Measurements from ENCODE around the gene ANKS1A.
A peak's percentile ranks its signal among the peaks of the same experiment; 100 is the strongest.

The ANKS1A gene

DNA sequence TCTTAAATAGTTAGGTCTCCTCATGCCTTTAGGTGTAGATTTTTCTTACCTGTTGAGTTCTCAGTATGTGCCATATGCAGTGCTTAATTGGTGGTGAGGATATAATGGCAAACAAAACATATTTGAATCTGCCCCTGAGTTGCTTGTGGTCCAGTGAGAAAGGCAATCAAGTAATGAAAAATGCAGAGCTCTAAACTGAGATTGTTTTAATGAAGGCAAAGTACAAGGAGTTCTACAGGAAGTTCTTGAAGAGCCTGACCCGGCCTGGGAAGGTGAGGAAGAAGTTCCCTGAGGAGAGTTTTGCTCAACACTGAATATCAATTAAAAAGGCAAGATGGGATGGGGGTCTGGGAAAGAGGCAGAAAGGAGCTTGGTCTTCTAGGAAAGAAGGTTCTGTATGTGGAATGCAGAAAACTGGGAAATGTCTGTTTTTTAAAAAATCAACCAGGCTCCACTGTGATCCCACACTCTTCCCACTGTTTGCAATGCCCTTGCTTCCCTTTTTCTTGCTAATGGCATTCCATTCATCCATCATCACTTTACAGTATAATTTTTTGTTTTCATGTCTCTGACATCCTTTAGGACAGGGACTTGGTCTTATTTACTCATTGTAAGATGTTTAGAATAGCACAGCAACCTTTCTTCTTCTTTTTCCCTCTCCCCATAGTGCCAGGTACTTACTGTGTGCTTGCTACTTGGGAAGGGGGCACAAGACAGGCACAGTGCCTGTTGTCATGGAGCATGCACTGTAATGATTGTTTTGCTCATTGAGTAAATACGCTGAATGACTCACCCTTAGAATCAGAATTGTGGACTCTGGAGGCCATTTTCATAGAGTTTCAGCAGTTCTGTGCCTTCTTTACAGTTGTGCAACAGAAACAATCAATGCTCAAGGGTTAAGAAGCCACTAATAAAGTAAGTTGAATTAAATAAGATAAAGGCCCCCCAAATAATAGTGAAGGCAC lies 64.3 kb downstream of the ANKS1A start (continued):
- TF ChIP-seq, protein P1, sequence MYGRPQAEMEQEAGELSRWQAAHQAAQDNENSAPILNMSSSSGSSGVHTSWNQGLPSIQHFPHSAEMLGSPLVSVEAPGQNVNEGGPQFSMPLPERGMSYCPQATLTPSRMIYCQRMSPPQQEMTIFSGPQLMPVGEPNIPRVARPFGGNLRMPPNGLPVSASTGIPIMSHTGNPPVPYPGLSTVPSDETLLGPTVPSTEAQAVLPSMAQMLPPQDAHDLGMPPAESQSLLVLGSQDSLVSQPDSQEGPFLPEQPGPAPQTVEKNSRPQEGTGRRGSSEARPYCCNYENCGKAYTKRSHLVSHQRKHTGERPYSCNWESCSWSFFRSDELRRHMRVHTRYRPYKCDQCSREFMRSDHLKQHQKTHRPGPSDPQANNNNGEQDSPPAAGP (tag by site-specific recombination; IDR thresholded peaks at IDR 0.05), result no peak
- TF ChIP-seq ZNF132 (tag by site-specific recombination; IDR thresholded peaks at IDR 0.05; ENCODE audit: borderline replicate concordance), result no peak
- no peak for TF ChIP-seq ZFP3 (tag by site-specific recombination; IDR thresholded peaks at IDR 0.05; ENCODE audit: low read depth)
- no peak for TF ChIP-seq ZNF169 (tag by site-specific recombination; IDR thresholded peaks at IDR 0.05)
- TF ChIP-seq ZNF324 (tag by site-specific recombination; IDR thresholded peaks at IDR 0.05), result no peak
- no peak for TF ChIP-seq MZF1 (tag by site-specific recombination; IDR thresholded peaks at IDR 0.05; ENCODE audit: borderline replicate concordance)
- TF ChIP-seq, protein P2, sequence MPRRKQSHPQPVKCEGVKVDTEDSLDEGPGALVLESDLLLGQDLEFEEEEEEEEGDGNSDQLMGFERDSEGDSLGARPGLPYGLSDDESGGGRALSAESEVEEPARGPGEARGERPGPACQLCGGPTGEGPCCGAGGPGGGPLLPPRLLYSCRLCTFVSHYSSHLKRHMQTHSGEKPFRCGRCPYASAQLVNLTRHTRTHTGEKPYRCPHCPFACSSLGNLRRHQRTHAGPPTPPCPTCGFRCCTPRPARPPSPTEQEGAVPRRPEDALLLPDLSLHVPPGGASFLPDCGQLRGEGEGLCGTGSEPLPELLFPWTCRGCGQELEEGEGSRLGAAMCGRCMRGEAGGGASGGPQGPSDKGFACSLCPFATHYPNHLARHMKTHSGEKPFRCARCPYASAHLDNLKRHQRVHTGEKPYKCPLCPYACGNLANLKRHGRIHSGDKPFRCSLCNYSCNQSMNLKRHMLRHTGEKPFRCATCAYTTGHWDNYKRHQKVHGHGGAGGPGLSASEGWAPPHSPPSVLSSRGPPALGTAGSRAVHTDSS (tag by site-specific recombination; IDR thresholded peaks at IDR 0.05), result no peak
- TF ChIP-seq ZNF629 (tag by site-specific recombination; IDR thresholded peaks at IDR 0.05), result peak; percentile 69
- no peak for TF ChIP-seq SALL2 (tag by site-specific recombination; IDR thresholded peaks at IDR 0.05; ENCODE audit: borderline replicate concordance)
- TF ChIP-seq, protein P3, sequence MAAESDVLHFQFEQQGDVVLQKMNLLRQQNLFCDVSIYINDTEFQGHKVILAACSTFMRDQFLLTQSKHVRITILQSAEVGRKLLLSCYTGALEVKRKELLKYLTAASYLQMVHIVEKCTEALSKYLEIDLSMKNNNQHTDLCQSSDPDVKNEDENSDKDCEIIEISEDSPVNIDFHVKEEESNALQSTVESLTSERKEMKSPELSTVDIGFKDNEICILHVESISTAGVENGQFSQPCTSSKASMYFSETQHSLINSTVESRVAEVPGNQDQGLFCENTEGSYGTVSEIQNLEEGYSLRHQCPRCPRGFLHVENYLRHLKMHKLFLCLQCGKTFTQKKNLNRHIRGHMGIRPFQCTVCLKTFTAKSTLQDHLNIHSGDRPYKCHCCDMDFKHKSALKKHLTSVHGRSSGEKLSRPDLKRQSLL (tag by site-specific recombination; IDR thresholded peaks at IDR 0.05), result no peak
- TF ChIP-seq ZBTB8A (tag by site-specific recombination; IDR thresholded peaks at IDR 0.05), result no peak
- TF ChIP-seq, protein P4, sequence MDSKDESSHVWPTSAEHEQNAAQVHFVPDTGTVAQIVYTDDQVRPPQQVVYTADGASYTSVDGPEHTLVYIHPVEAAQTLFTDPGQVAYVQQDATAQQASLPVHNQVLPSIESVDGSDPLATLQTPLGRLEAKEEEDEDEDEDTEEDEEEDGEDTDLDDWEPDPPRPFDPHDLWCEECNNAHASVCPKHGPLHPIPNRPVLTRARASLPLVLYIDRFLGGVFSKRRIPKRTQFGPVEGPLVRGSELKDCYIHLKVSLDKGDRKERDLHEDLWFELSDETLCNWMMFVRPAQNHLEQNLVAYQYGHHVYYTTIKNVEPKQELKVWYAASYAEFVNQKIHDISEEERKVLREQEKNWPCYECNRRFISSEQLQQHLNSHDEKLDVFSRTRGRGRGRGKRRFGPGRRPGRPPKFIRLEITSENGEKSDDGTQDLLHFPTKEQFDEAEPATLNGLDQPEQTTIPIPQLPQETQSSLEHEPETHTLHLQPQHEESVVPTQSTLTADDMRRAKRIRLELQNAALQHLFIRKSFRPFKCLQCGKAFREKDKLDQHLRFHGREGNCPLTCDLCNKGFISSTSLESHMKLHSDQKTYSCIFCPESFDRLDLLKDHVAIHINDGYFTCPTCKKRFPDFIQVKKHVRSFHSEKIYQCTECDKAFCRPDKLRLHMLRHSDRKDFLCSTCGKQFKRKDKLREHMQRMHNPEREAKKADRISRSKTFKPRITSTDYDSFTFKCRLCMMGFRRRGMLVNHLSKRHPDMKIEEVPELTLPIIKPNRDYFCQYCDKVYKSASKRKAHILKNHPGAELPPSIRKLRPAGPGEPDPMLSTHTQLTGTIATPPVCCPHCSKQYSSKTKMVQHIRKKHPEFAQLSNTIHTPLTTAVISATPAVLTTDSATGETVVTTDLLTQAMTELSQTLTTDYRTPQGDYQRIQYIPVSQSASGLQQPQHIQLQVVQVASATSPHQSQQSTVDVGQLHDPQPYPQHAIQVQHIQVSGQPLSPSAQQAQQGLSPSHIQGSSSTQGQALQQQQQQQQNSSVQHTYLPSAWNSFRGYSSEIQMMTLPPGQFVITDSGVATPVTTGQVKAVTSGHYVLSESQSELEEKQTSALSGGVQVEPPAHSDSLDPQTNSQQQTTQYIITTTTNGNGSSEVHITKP (tag by site-specific recombination; IDR thresholded peaks at IDR 0.05), result no peak
- TF ChIP-seq EGR2 (tag by site-specific recombination; IDR thresholded peaks at IDR 0.05; ENCODE audit: low read depth), result no peak
- TF ChIP-seq, protein P5, sequence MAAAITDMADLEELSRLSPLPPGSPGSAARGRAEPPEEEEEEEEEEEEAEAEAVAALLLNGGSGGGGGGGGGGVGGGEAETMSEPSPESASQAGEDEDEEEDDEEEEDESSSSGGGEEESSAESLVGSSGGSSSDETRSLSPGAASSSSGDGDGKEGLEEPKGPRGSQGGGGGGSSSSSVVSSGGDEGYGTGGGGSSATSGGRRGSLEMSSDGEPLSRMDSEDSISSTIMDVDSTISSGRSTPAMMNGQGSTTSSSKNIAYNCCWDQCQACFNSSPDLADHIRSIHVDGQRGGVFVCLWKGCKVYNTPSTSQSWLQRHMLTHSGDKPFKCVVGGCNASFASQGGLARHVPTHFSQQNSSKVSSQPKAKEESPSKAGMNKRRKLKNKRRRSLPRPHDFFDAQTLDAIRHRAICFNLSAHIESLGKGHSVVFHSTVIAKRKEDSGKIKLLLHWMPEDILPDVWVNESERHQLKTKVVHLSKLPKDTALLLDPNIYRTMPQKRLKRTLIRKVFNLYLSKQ (tag by site-specific recombination; IDR thresholded peaks at IDR 0.05; ENCODE audit: borderline replicate concordance), result no peak
- no peak for TF ChIP-seq ZNF571 (tag by site-specific recombination; IDR thresholded peaks at IDR 0.05)
- no peak for TF ChIP-seq ZNF138 (tag by site-specific recombination; IDR thresholded peaks at IDR 0.05; ENCODE audit: borderline replicate concordance)
- no peak for TF ChIP-seq SP3 (tag by site-specific recombination; IDR thresholded peaks at IDR 0.05)
- no peak for TF ChIP-seq ZNF544 (tag by site-specific recombination; IDR thresholded peaks at IDR 0.05)
- no peak for TF ChIP-seq ZNF302 (tag by site-specific recombination; IDR thresholded peaks at IDR 0.05; ENCODE audit: low read depth)
- TF ChIP-seq, protein P6, sequence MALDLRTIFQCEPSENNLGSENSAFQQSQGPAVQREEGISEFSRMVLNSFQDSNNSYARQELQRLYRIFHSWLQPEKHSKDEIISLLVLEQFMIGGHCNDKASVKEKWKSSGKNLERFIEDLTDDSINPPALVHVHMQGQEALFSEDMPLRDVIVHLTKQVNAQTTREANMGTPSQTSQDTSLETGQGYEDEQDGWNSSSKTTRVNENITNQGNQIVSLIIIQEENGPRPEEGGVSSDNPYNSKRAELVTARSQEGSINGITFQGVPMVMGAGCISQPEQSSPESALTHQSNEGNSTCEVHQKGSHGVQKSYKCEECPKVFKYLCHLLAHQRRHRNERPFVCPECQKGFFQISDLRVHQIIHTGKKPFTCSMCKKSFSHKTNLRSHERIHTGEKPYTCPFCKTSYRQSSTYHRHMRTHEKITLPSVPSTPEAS (tag by site-specific recombination; IDR thresholded peaks at IDR 0.05), result no peak
- peak; percentile 19; the same call in 1 of the 2 replicates for TF ChIP-seq ZNF335 (tag by site-specific recombination; conservative IDR thresholded peaks at IDR 0.05)
- no peak for TF ChIP-seq ZNF549 (tag by site-specific recombination; IDR thresholded peaks at IDR 0.05)
- no peak for TF ChIP-seq ZNF837 (tag by site-specific recombination; IDR thresholded peaks at IDR 0.05)
- TF ChIP-seq ZNF175 (tag by site-specific recombination; IDR thresholded peaks at IDR 0.05), result no peak
- no peak for TF ChIP-seq ZNF10 (tag by site-specific recombination; IDR thresholded peaks at IDR 0.05)
- 0 out of 2 replicates have a peak, but pooled peaks have one; percentile 18 for TF ChIP-seq ZNF24 (tag by site-specific recombination; IDR thresholded peaks at IDR 0.05)
- no peak for TF ChIP-seq ZNF23 (tag by site-specific recombination; IDR thresholded peaks at IDR 0.05; ENCODE audit: borderline replicate concordance)

Measured in HEK293 (cell line).